WTC11 (cell line): ENCODE data around the gene IQSEC1. TPM values are rescaled to one million over a fixed set of nuclear protein-coding genes. Genes with fewer than 3 reads are reported as not detected.

Source experiments
- ATAC-seq: fragments of 200-7000 bp; cut with Tn5 transposase; 2 replicates; pipeline ENCODE4 v1.10.0; 2021; ENCODE audit warnings: mild to moderate bottlenecking, moderate library complexity
- CTCF ChIA-PET: fragments of 300-600 bp; sonication (Branson Sonifier 250); formaldehyde crosslinking; loops from one replicate; lab custom pipeline; 2021; ENCODE audit warnings: antibody characterized with exemption; lab: Charles Lee
- POLR2A ChIA-PET: fragments of 350-600 bp; sonication (Branson Sonifier 250); formaldehyde crosslinking; loops from one replicate; lab custom pipeline; 2021; ENCODE audit warnings: antibody characterized with exemption; lab: Charles Lee
- DNase-seq: peaks from one replicate; pipeline ENCODE4 v3.0.0; 2021; ENCODE audit warnings: low spot score
- H3K27ac Mint-ChIP-seq: 2 replicates; pipeline ENCODE4 v1.8.0; 2021; ENCODE audit warnings: mixed read lengths
- H3K27me3 Mint-ChIP-seq: 2 replicates; pipeline ENCODE4 v1.8.0; 2021; ENCODE audit warnings: low read depth, mild to moderate bottlenecking, moderate library complexity, mixed read lengths
- H3K36me3 Mint-ChIP-seq: 2 replicates; pipeline ENCODE4 v1.8.0; 2021; ENCODE audit warnings: mixed read lengths
- H3K4me1 Mint-ChIP-seq: 2 replicates; pipeline ENCODE4 v1.8.0; 2022; ENCODE audit warnings: mixed read lengths
- H3K4me3 Mint-ChIP-seq: 2 replicates; pipeline ENCODE4 v1.8.0; 2021; ENCODE audit warnings: mild to moderate bottlenecking, moderate library complexity, mixed read lengths
- H3K9me3 Mint-ChIP-seq: 2 replicates; pipeline ENCODE4 v1.8.0; 2021; ENCODE audit warnings: mixed read lengths
- CBFB ChIP-seq: sonication (generic); formaldehyde crosslinking; IDR thresholded peaks from 2 replicates; pipeline ENCODE4 v1.8.1; 2022; ENCODE audit warnings: mild to moderate bottlenecking, low read depth, missing genetic modification reagents
- NFATC4 ChIP-seq: fragments of 250-450 bp; sonication (Bioruptor Pico); IDR thresholded peaks from 2 replicates; pipeline ENCODE4 v1.9.0; 2021; ENCODE audit warnings: mild to moderate bottlenecking
- NFYB ChIP-seq: sonication (generic); formaldehyde crosslinking; conservative IDR thresholded peaks from 2 replicates; pipeline ENCODE4 v1.8.0; 2022; ENCODE audit warnings: low read depth, missing genetic modification reagents
- NR3C1 ChIP-seq: sonication (generic); formaldehyde crosslinking; conservative IDR thresholded peaks from 2 replicates; pipeline ENCODE4 v1.8.1; 2023; ENCODE audit warnings: low read depth, mild to moderate bottlenecking, missing genetic modification reagents
- TEAD4 ChIP-seq: sonication (generic); formaldehyde crosslinking; IDR thresholded peaks from 2 replicates; pipeline ENCODE4 v1.8.0; 2022; ENCODE audit warnings: mild to moderate bottlenecking, missing genetic modification reagents
- ZNF121 ChIP-seq: sonication (generic); formaldehyde crosslinking; IDR thresholded peaks from 2 replicates; pipeline ENCODE4 v1.8.0; 2023; ENCODE audit warnings: missing genetic modification reagents
- ZNF138 ChIP-seq: sonication (generic); formaldehyde crosslinking; conservative IDR thresholded peaks from 2 replicates; pipeline ENCODE4 v1.8.1; 2022; ENCODE audit warnings: mild to moderate bottlenecking, moderate library complexity, missing genetic modification reagents
- ZNF263 ChIP-seq: sonication (generic); formaldehyde crosslinking; IDR thresholded peaks from 2 replicates; pipeline ENCODE4 v1.8.1; 2022; ENCODE audit warnings: low read depth, mild to moderate bottlenecking, moderate library complexity, missing genetic modification reagents
- total RNA-seq: library from RNA; stranded (reverse); gene quantifications from 3 replicates; pipeline ENCODE4 v1.2.3, GENCODE V29; 2021
- TF ChIP-seq, protein P1 (sequence below): sonication (generic); formaldehyde crosslinking; IDR thresholded peaks from 2 replicates; pipeline ENCODE4 v1.8.1; 2022; ENCODE audit warnings: mild to moderate bottlenecking, moderate library complexity, missing genetic modification reagents
- TF ChIP-seq, protein P2 (sequence below): fragments of 250-450 bp; sonication (Bioruptor Pico); IDR thresholded peaks from 2 replicates; pipeline ENCODE4 v1.9.0; 2021; ENCODE audit warnings: mild to moderate bottlenecking
- TF ChIP-seq, protein P3 (sequence below): sonication (generic); formaldehyde crosslinking; IDR thresholded peaks from 2 replicates; pipeline ENCODE4 v1.8.0; 2022; ENCODE audit warnings: mild to moderate bottlenecking, missing genetic modification reagents
- TF ChIP-seq, protein P4 (sequence below): sonication (generic); formaldehyde crosslinking; IDR thresholded peaks from 2 replicates; pipeline ENCODE4 v1.8.1; 2023; ENCODE audit warnings: mild to moderate bottlenecking, moderate library complexity, missing genetic modification reagents
- TF ChIP-seq, protein P5 (sequence below): sonication (generic); formaldehyde crosslinking; IDR thresholded peaks from 2 replicates; pipeline ENCODE4 v1.8.0; 2022; ENCODE audit warnings: mild to moderate bottlenecking, missing genetic modification reagents
- TF ChIP-seq, protein P6 (sequence below): fragments of 200-600 bp; IDR thresholded peaks from 2 replicates; pipeline ENCODE4 v1.8.0; 2022; ENCODE audit warnings: antibody characterized with exemption

The IQSEC1 gene
- total RNA-seq, 1 experiment from 2014 or later: 35.0 TPM

DNA sequence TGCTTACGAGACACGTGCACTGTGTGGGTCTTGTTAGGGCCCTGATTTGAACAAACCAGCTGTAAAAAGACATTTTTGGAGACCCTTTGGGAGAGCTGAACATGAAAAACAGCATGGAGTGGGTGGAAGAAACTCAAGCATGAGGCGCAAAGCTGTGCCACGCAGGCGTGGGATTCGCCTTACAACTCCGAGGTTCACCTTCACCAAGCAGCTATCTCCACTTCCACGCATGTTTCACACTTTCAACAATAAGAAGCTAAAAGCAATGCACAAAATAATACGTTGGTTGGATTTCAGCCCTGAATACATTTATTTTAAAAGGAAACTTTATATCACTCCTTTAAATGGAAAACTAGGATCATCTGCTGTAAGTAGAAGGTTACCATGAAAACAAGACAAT, 42.5 kb downstream of the IQSEC1 start (continued):
- TF ChIP-seq, protein P1, sequence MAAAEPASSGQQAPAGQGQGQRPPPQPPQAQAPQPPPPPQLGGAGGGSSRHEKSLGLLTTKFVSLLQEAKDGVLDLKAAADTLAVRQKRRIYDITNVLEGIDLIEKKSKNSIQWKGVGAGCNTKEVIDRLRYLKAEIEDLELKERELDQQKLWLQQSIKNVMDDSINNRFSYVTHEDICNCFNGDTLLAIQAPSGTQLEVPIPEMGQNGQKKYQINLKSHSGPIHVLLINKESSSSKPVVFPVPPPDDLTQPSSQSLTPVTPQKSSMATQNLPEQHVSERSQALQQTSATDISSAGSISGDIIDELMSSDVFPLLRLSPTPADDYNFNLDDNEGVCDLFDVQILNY (CRISPR knock-in tag): no peak
- TF ChIP-seq, protein P2, sequence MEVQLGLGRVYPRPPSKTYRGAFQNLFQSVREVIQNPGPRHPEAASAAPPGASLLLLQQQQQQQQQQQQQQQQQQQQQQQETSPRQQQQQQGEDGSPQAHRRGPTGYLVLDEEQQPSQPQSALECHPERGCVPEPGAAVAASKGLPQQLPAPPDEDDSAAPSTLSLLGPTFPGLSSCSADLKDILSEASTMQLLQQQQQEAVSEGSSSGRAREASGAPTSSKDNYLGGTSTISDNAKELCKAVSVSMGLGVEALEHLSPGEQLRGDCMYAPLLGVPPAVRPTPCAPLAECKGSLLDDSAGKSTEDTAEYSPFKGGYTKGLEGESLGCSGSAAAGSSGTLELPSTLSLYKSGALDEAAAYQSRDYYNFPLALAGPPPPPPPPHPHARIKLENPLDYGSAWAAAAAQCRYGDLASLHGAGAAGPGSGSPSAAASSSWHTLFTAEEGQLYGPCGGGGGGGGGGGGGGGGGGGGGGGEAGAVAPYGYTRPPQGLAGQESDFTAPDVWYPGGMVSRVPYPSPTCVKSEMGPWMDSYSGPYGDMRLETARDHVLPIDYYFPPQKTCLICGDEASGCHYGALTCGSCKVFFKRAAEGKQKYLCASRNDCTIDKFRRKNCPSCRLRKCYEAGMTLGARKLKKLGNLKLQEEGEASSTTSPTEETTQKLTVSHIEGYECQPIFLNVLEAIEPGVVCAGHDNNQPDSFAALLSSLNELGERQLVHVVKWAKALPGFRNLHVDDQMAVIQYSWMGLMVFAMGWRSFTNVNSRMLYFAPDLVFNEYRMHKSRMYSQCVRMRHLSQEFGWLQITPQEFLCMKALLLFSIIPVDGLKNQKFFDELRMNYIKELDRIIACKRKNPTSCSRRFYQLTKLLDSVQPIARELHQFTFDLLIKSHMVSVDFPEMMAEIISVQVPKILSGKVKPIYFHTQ (CRISPR knock-in tag): no peak
- TF ChIP-seq, all 79 proteins: peak for 0

DNA sequence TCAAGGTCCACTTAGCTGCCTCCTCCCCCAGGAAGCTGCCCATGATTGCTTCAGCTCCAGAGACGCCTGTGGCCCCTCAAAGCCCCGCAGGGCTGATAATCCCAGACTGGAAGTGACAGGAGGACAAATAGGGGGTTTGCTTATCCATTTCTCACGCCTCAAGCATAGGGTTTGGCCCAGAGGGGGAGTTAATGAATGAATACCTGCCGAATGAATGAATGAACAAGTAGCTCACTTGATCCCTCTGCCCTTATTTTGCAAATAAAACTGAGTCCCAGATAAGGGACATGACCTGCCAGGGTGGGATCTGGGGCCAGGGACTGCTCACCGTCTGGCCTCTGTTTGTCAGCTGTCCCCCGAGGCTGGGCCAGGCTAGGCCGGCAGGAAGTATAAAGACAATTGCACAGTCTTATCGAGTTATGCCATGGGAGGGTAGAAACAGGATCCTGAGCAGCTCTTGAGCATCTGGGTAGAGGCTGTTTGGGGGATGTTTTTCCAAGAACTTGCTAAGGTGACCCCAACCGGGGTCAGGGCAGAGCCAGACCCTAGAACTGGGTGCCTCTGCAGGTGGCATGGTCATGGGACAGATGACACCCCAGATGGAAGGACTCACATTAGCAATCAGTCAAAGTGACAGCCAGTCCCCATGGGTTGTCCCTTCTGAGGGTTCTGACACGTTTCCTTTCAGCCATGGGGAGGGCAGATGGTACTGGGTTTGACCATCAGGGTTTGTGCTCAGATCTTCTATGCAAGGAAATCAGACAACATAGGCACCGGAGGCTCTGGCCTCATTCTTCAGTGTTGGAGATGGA, 45.0 kb downstream of the IQSEC1 start:
- H3K4me1 Mint-ChIP-seq: peaks cover 8% of the 10 kb centered on the region
- TF ChIP-seq, protein P2 (CRISPR knock-in tag): no peak
- TF ChIP-seq, protein P3, sequence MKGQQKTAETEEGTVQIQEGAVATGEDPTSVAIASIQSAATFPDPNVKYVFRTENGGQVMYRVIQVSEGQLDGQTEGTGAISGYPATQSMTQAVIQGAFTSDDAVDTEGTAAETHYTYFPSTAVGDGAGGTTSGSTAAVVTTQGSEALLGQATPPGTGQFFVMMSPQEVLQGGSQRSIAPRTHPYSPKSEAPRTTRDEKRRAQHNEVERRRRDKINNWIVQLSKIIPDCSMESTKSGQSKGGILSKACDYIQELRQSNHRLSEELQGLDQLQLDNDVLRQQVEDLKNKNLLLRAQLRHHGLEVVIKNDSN: no peak
- no peak for TF ChIP-seq NFATC4 (CRISPR knock-in tag)
- no peak for TF ChIP-seq ZNF121 (CRISPR knock-in tag)
- no peak for TF ChIP-seq TEAD4 (CRISPR knock-in tag)
- no peak for TF ChIP-seq ZNF138
- TF ChIP-seq, protein P4, sequence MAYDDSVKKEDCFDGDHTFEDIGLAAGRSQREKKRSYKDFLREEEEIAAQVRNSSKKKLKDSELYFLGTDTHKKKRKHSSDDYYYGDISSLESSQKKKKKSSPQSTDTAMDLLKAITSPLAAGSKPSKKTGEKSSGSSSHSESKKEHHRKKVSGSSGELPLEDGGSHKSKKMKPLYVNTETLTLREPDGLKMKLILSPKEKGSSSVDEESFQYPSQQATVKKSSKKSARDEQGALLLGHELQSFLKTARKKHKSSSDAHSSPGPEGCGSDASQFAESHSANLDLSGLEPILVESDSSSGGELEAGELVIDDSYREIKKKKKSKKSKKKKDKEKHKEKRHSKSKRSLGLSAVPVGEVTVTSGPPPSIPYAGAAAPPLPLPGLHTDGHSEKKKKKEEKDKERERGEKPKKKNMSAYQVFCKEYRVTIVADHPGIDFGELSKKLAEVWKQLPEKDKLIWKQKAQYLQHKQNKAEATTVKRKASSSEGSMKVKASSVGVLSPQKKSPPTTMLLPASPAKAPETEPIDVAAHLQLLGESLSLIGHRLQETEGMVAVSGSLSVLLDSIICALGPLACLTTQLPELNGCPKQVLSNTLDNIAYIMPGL (CRISPR knock-in tag): no peak
- TF ChIP-seq ZNF263 (CRISPR knock-in tag): no peak
- TF ChIP-seq, all 79 proteins: peak for 0

DNA sequence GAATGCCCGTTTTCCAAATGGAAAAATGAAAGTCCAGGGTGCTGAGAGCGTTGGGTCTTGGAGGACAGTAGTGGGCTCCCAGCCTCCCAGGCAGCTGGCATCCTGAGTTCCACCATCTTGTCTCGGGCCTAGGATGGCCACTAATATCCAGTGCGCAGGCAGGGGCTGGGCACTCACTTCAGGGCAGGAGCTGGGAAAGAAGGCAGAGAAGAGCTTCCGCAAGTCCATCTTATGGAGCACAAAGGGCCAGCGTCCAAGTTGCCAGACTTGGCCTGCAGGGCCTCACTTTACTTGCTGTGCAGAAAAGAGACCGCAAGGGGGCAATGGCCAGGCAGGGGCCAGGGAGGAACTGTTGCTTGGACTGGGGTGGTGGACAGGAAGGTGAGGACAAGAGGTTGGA, 46.1 kb downstream of the IQSEC1 start:
- H3K36me3 Mint-ChIP-seq: no peaks in the 10 kb centered on the region
- ChIA-PET CTCF (interaction anchor here (0.5 to 2.1 kb wide), 12 partner anchors 9 to 621 kb away, joined by 3 to 14 read pairs (median 4); no protein-coding TSS in a partner anchor), POLR2A (interaction anchor here (0.5 kb wide), 1 partner anchor 485 kb away, joined by 3 read pairs; no protein-coding TSS in a partner anchor)
- ATAC-seq (no peak; the same call in 1 of the 2 replicates), DNase-seq (peak; percentile 61)
- peaks cover 11% of the 10 kb centered on the region for H3K4me1 Mint-ChIP-seq
- no peaks in the 10 kb centered on the region for H3K27me3 Mint-ChIP-seq
- no peak overlapping the region for H3K27ac Mint-ChIP-seq
- no peaks in the 10 kb centered on the region for H3K9me3 Mint-ChIP-seq
- TF ChIP-seq NFYB (CRISPR knock-in tag) (no peak), NR3C1 (CRISPR knock-in tag) (no peak), CBFB (no peak)
- TF ChIP-seq, protein P5, sequence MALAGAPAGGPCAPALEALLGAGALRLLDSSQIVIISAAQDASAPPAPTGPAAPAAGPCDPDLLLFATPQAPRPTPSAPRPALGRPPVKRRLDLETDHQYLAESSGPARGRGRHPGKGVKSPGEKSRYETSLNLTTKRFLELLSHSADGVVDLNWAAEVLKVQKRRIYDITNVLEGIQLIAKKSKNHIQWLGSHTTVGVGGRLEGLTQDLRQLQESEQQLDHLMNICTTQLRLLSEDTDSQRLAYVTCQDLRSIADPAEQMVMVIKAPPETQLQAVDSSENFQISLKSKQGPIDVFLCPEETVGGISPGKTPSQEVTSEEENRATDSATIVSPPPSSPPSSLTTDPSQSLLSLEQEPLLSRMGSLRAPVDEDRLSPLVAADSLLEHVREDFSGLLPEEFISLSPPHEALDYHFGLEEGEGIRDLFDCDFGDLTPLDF (CRISPR knock-in tag): no peak
- TF ChIP-seq, protein P6, sequence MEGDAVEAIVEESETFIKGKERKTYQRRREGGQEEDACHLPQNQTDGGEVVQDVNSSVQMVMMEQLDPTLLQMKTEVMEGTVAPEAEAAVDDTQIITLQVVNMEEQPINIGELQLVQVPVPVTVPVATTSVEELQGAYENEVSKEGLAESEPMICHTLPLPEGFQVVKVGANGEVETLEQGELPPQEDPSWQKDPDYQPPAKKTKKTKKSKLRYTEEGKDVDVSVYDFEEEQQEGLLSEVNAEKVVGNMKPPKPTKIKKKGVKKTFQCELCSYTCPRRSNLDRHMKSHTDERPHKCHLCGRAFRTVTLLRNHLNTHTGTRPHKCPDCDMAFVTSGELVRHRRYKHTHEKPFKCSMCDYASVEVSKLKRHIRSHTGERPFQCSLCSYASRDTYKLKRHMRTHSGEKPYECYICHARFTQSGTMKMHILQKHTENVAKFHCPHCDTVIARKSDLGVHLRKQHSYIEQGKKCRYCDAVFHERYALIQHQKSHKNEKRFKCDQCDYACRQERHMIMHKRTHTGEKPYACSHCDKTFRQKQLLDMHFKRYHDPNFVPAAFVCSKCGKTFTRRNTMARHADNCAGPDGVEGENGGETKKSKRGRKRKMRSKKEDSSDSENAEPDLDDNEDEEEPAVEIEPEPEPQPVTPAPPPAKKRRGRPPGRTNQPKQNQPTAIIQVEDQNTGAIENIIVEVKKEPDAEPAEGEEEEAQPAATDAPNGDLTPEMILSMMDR: 0 out of 2 replicates have a peak, but pooled peaks have one; percentile 26
- no peak overlapping the region for H3K4me3 Mint-ChIP-seq

More for the DNA sequence above, 45.0 kb downstream of the IQSEC1 start:
- no peak for ATAC-seq
- Mint-ChIP-seq H3K36me3 (no peaks in the 10 kb centered on the region), H3K27me3 (no peaks in the 10 kb centered on the region), H3K27ac (no peak overlapping the region), H3K4me3 (no peak overlapping the region), H3K9me3 (no peaks in the 10 kb centered on the region)
- ChIA-PET POLR2A (no interaction called here), CTCF (interaction anchor here (1.3 to 2.1 kb wide), 3 partner anchors 11 to 620 kb away, joined by 4 to 14 read pairs (median 5); no protein-coding TSS in a partner anchor)
- no peak for DNase-seq
